Heart left ventricle (tissue), 16 donors: Measurements from ENCODE around the gene ANKLE1. TPM values are rescaled to one million over a fixed set of nuclear protein-coding genes. Genes with fewer than 3 reads are reported as not detected.

Source experiments
- ATAC-seq, 4 donors: fragments of 200-7000 bp; cut with Tn5 transposase; one replicate each; pipeline ENCODE4 v1.9.1; 2020 to 2022; ENCODE audit warnings: moderate library complexity in 4 of 4, mild to moderate bottlenecking in 3 of 4, moderate number of reproducible peaks in 1 of 4
- DNase-seq, 5 donors: peaks; one replicate each; pipeline ENCODE4 v3.0.0-alpha.2; 2020
- H3K27ac ChIP-seq, 12 donors: fragments of 200-600 bp; sonication (generic) in 4 of 12; one replicate each; pipeline versions ENCODE4 v1.5.0 to v1.8.0; 2016 to 2022; ENCODE audit warnings: mild to moderate bottlenecking in 2 of 12
- H3K27me3 ChIP-seq, 9 donors: fragments of 200-600 bp; sonication (generic) in 2 of 9; one replicate each; pipeline versions ENCODE4 v1.5.1 to v1.8.0; 2016 to 2022; ENCODE audit warnings: mild to moderate bottlenecking in 3 of 9
- H3K36me3 ChIP-seq, 9 donors: fragments of 200-600 bp; sonication (generic) in 2 of 9; one replicate each; pipeline versions ENCODE4 v1.5.0 to v1.8.0; 2018 to 2022; ENCODE audit warnings: mild to moderate bottlenecking in 2 of 9
- H3K4me1 ChIP-seq, 12 donors: fragments of 200-600 bp; sonication (generic) in 4 of 12; one replicate each; pipeline versions ENCODE4 v1.5.0 to v1.8.0; 2016 to 2022; ENCODE audit warnings: mild to moderate bottlenecking in 3 of 12
- H3K4me3 ChIP-seq, 12 donors: fragments of 200-600 bp; sonication (generic) in 4 of 12; one replicate each; pipeline versions ENCODE4 v1.5.0 to v1.8.0; 2017 to 2022; ENCODE audit warnings: mild to moderate bottlenecking in 9 of 12, moderate library complexity in 4 of 12
- H3K9me3 ChIP-seq, 12 donors: fragments of 200-600 bp; sonication (generic) in 4 of 12; one replicate each; pipeline versions ENCODE4 v1.5.0 to v1.8.0; 2016 to 2022; ENCODE audit warnings: mild to moderate bottlenecking in 1 of 12
- POLR2A ChIP-seq, 2 donors: fragments of 450-650 bp; IDR thresholded peaks; one replicate each; pipeline ENCODE4 v1.6.1; 2017; ENCODE audit warnings: antibody characterized with exemption in 2 of 2, mild to moderate bottlenecking in 2 of 2, moderate library complexity in 2 of 2
- WGBS, 4 donors: extraction: QIAGEN DNeasy Blood & Tissue Kit in 2 of 4; methylation state at CpG; one replicate each; pipeline versions ENCODE4 v1.1.5 to v1.1.7; 2013 to 2018; 5-methylcytosine and 5-hydroxymethylcytosine counted together
- intact Hi-C, 10 donors: fragments of 100-400 bp; cut with DNase I; formaldehyde crosslinking; loops; one replicate each; pipeline versions ENCODE4 v1.11.1 to v1.14.2; 2022
- polyA plus RNA-seq, 2 donors: library from polyadenylated mRNA; stranded (reverse); fragments of 200-250 nt; gene quantifications; one replicate each; pipeline ENCODE4 v1.2.3, GENCODE V29; 2013
- total RNA-seq, 9 donors: library from RNA; depleted of rRNA in 2 of 9; stranded (reverse); fragments of >200 nt in 2 of 9; fragmentation: NEBNext Ultra II Directional in 3 of 9; extraction: Animal tissue kit (Norgen Biotek cat#: 25700) in 3 of 9; gene quantifications; one replicate each; pipeline versions ENCODE4 v1.1.0 to v1.2.4, GENCODE V29; 2016 to 2023
- TF ChIP-seq, protein P1 (sequence below), 12 donors: fragments of 200-600 bp; sonication (generic) in 4 of 12; IDR thresholded peaks; one replicate each; pipeline versions ENCODE4 v1.5.0 to v1.8.0; 2018 to 2022; ENCODE audit warnings: antibody characterized with exemption in 12 of 12, mild to moderate bottlenecking in 5 of 12
- donor health status: ischemic (EF 13 %, LVEDD 7.1; RV severe dilation, severe dysfunction).
- donor health status: healthy with polysubstance abuse.
- donor health status: DM: no; HTN: yes; CAD: no.
- donor health status: DM: no; HTN: no; CAD: no.
- donor health status: ischemic (EF 25% LVEDD 6.9; RV normal size, moderate dysfunction).
- donor health status: ischemic (EF 25% LVEDD 5.7; RV mildly dilated, moderate dysfunction).
- donor health status: healthy.
- donor health status: DM: yes; HTN: yes; CAD: no.
- donor health status: ischemic (EF 35%, LVEDD 5.7; RV mildly dilated, moderate dysfunction).
- donor health status: nonischemic (EF 11% LVEDD 7.7; RV severe dilation, severe dysfunction).
- donor health status: DM: yes; HTN: yes; CAD: no.
- donor health status: PGD.
- donor health status: ischemic (EF 29% LVEDD 5.4; RV normal size, mild dysfunction).
- donor health status: nonischemic (EF 23%, LVEDD 6.1; RV moderate dilation, normal function).

ANKLE1 gene
- total and polyA plus RNA-seq, 11 donors, result 0.07 to 0.44 (median 0.23) TPM; not detected in 2

DNA sequence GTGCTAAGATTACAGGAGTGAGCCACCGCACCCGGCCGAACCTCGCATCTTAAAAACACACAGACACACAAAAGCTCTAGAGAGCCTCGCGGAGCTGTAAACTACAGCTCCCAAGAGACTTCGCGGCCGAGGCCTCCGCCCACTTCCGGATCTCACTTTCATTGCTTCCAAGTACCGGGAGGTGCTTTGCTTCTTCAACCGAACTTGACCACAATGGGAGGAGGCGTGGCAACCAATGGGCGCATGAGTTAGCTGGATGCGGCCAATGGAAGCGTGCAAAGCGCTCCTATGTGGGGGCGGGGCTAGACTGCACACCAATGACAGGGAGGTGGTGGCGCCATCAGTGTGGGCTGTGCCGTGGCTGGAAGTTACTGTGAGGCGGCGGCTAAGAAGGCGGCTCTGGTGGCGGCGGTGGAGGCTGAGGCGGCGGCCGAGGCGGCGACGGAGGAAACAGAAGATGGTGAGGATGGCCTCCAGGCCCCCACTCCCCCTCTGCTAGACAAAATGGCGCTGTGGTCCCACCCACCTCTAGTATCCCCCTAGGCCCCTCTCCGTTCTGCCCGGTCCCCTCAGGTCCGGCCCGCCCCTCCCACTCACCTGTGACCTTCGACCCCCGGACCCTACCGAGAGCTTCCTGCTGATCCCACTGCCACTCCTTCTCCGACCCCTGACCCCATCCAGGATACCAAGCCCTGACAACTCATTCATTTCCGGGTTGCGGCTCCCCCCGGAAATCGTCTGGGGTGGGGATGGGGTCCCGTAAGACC is 27.7 kb downstream of the ANKLE1 start, which contains the start of gene DDA1:
Gene DDA1 (plus strand): TSS at position 366 of the 767 bp plus-strand sequence. CDS start 92 bp downstream, at position 458.
- intact Hi-C loops, result loop anchor here in 1 of 10 donors (2.0 kb wide), 1 partner anchor 25 kb away; the partner anchor contains the start of gene ANO8
- DNase-seq, result peak; percentile 98 to 100 (median 100)
- TF ChIP-seq, protein P1, sequence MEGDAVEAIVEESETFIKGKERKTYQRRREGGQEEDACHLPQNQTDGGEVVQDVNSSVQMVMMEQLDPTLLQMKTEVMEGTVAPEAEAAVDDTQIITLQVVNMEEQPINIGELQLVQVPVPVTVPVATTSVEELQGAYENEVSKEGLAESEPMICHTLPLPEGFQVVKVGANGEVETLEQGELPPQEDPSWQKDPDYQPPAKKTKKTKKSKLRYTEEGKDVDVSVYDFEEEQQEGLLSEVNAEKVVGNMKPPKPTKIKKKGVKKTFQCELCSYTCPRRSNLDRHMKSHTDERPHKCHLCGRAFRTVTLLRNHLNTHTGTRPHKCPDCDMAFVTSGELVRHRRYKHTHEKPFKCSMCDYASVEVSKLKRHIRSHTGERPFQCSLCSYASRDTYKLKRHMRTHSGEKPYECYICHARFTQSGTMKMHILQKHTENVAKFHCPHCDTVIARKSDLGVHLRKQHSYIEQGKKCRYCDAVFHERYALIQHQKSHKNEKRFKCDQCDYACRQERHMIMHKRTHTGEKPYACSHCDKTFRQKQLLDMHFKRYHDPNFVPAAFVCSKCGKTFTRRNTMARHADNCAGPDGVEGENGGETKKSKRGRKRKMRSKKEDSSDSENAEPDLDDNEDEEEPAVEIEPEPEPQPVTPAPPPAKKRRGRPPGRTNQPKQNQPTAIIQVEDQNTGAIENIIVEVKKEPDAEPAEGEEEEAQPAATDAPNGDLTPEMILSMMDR (IDR thresholded peaks at IDR 0.05), result no peak
- TF ChIP-seq POLR2A (IDR thresholded peaks at IDR 0.05), result peak in 1 of 2 donors; percentile 55

DNA sequence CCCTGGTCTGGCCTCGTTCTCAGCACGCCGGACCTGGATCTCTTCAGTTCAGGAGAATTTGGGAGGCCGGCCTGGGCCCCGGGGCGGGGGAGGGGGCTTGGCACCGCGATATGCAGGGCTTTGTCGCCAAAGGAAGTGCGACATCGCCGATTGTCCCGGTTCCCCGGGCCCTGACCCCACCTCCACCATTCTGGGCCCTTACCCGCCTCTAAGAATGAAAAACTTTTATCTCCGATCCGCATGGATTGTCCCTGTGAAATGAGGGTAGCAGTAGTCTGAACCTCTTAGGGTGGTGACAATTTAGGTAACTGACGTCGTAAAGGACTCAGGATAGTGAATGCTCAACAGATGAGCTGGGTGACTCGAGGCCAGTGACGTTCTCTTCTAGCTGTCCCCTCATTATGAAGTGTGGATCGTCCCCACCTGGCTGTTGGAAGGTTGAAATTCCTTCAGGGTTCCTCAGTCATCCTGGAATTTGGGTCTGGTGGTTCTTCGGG is 28.3 kb downstream of the ANKLE1 start:
- Histone ChIP-seq H3K4me3 (peak overlapping the region; percentile 58 to 98 (median 84)), H3K9me3 (no peaks in the 10 kb centered on the region), H3K27me3 (no peaks in the 10 kb centered on the region), H3K36me3 (peaks cover 0 to 18% (median 14%) of the 10 kb centered on the region in 9 donors), H3K27ac (peak overlapping the region in 11 of 12 donors; percentile 29 to 84 (median 76)), H3K4me1 (peaks cover 0 to 47% (median 32%) of the 10 kb centered on the region in 12 donors)
- WGBS, 4 donors, result 6 to 7% (median 6%) methylated on average over 14 to 23 of the region's 23 CpGs
- no peak for TF ChIP-seq POLR2A (IDR thresholded peaks at IDR 0.05)
- TF ChIP-seq, protein P1 (IDR thresholded peaks at IDR 0.05), result no peak
- DNase-seq (no peak), ATAC-seq (no peak)
- intact Hi-C loops, result loop anchor here in 2 of 10 donors (2.0 kb wide), 2 partner anchors 23 to 25 kb away; partner anchors contain the start of gene ANO8 (in 1 of the 2)

More for the DNA sequence above, 27.7 kb downstream of the ANKLE1 start, which contains the start of gene DDA1:
- Histone ChIP-seq H3K27ac (peak within 1 kb of the TSS in 11 of 12 donors; percentile 51 to 84 (median 76)), H3K27me3 (no peaks in the 10 kb centered on the region), H3K4me1 (peaks cover 3 to 54% (median 36%) of the 10 kb centered on the region in 12 donors), H3K9me3 (no peaks in the 10 kb centered on the region), H3K36me3 (peaks cover 0 to 13% (median 8%) of the 10 kb centered on the region in 9 donors), H3K4me3 (peak within 1 kb of the TSS; percentile 58 to 98 (median 84))
- WGBS, 4 donors, result 0 to 1% (median 0%) methylated on average over 28 to 46 of the region's 46 CpGs
- ATAC-seq, result peak; percentile 87 to 94 (median 93)

GRCh38 chr19:17311455-17312188 is 29.9 kb downstream of the ANKLE1 start:
- Histone ChIP-seq H3K9me3 (no peaks in the 10 kb centered on the region), H3K27me3 (no peaks in the 10 kb centered on the region), H3K36me3 (peaks cover 0 to 32% (median 29%) of the 10 kb centered on the region in 9 donors), H3K4me1 (peaks cover 0 to 39% (median 23%) of the 10 kb centered on the region in 12 donors), H3K4me3 (no peak overlapping the region), H3K27ac (no peak overlapping the region)
- intact Hi-C loops, result loop anchor here in 1 of 10 donors (2.0 kb wide), 1 partner anchor 21 kb away; no protein-coding TSS in a partner anchor
- ATAC-seq (no peak), DNase-seq (no peak)
- TF ChIP-seq POLR2A (IDR thresholded peaks at IDR 0.05), result no peak
- TF ChIP-seq, protein P1 (IDR thresholded peaks at IDR 0.05), result no peak
- 58 to 77% (median 72%) methylated on average over 10 to 11 of the region's 11 CpGs for WGBS, 4 donors
